Tibial nerve (tissue), 4 donors: ENCODE results near the gene NKD1. TPM values are rescaled to one million over a fixed set of nuclear protein-coding genes. Genes with fewer than 3 reads are reported as not detected.

ENCODE experiments used
- DNase-seq, 2 donors: peaks; one replicate each; pipeline ENCODE4 v3.0.0-alpha.2; 2019; ENCODE audit warnings: low spot score in 2 of 2
- H3K27ac ChIP-seq, 4 donors: fragments of 200-600 bp; sonication (generic) in 3 of 4; one replicate each; pipeline ENCODE4 v1.5.1; 2017 to 2019; ENCODE audit warnings: mild to moderate bottlenecking in 1 of 4
- H3K27me3 ChIP-seq, 2 donors: fragments of 200-600 bp; sonication (generic) in 1 of 2; one replicate each; pipeline versions ENCODE4 v1.5.1 to v1.6.0; 2017 to 2019
- H3K36me3 ChIP-seq, 3 donors: fragments of 200-600 bp; sonication (generic); one replicate each; pipeline ENCODE4 v1.5.1; 2018 to 2019
- H3K4me1 ChIP-seq, 4 donors: fragments of 200-600 bp; sonication (generic) in 3 of 4; one replicate each; pipeline ENCODE4 v1.5.1; 2017 to 2019
- H3K4me3 ChIP-seq, 4 donors: fragments of 200-600 bp; sonication (generic) in 3 of 4; one replicate each; pipeline ENCODE4 v1.5.1; 2017 to 2019; ENCODE audit warnings: mild to moderate bottlenecking in 1 of 4, moderate library complexity in 1 of 4
- H3K9me3 ChIP-seq, 4 donors: fragments of 200-600 bp; sonication (generic) in 3 of 4; one replicate each; pipeline ENCODE4 v1.5.1; 2017 to 2019
- CTCF ChIP-seq, 5 experiments: fragments of 200-600 bp in 3 of 5; fragments of 450-650 bp in 2 of 5; sonication (generic) in 3 of 5; IDR thresholded peaks; one replicate each; pipeline ENCODE4 v1.5.1; 2016 to 2019; ENCODE audit warnings: antibody characterized with exemption in 5 of 5, mild to moderate bottlenecking in 3 of 5, moderate library complexity in 2 of 5
- EP300 ChIP-seq, 2 donors: sonication (generic); formaldehyde crosslinking; IDR thresholded peaks; one replicate each; pipeline ENCODE4 v1.6.1; 2017; ENCODE audit warnings: antibody characterized with exemption in 2 of 2, mild to moderate bottlenecking in 1 of 2
- POLR2A ChIP-seq, 2 donors: fragments of 450-650 bp; IDR thresholded peaks; one replicate each; pipeline ENCODE4 v1.6.1; 2017; ENCODE audit warnings: antibody characterized with exemption in 2 of 2, mild to moderate bottlenecking in 2 of 2, moderate library complexity in 2 of 2
- WGBS, 2 donors: methylation state at CpG; one replicate each; pipeline ENCODE4 v1.1.5; 2018; 5-methylcytosine and 5-hydroxymethylcytosine counted together
- total RNA-seq, 4 donors: library from RNA; depleted of rRNA; stranded (reverse); fragments of >200 nt; gene quantifications; one replicate each; pipeline ENCODE4 v1.1.0, GENCODE V29; 2016

Gene NKD1
- total RNA-seq, 4 donors from 2014 or later = 20.1 to 92.4 (median 43.1) TPM

- Histone ChIP-seq H3K27ac (no peak overlapping the region), H3K4me1 (no peaks in the 10 kb centered on the region), H3K36me3 (no peaks in the 10 kb centered on the region), H3K27me3 (no peaks in the 10 kb centered on the region), H3K9me3 (peaks cover 0 to 7% (median 0%) of the 10 kb centered on the region in 4 donors), H3K4me3 (no peak overlapping the region)
- 92% methylated on average over 4 of the region's 4 CpGs for WGBS, 2 donors
- TF ChIP-seq POLR2A (IDR thresholded peaks at IDR 0.05) (no peak), CTCF (IDR thresholded peaks at IDR 0.05) (no peak), EP300 (IDR thresholded peaks at IDR 0.05) (no peak)
- no peak for DNase-seq
Observed at GRCh38 chr16:50506543-50506937, 41.7 kb upstream of the NKD1 start.

- H3K27me3 ChIP-seq = no peaks in the 10 kb centered on the region
- H3K36me3 ChIP-seq = no peaks in the 10 kb centered on the region
- no peaks in the 10 kb centered on the region for H3K4me1 ChIP-seq
- peaks cover 0 to 9% (median 0%) of the 10 kb centered on the region in 4 donors for H3K9me3 ChIP-seq
- no peak overlapping the region for H3K27ac ChIP-seq
- H3K4me3 ChIP-seq = no peak overlapping the region
- TF ChIP-seq CTCF (IDR thresholded peaks at IDR 0.05) = no peak
- DNase-seq = no peak
- 82 to 84% methylated on average over 3 of the region's 3 CpGs for WGBS, 2 donors
Observed at GRCh38 chr16:50507397-50507796, 40.8 kb upstream of the NKD1 start.

GRCh38 chr16:50509521-50510341 lies 38.5 kb upstream of the NKD1 start:
- WGBS, 2 donors = 63% methylated on average over 10 of the region's 10 CpGs
- Histone ChIP-seq H3K27ac (no peak overlapping the region), H3K36me3 (no peaks in the 10 kb centered on the region), H3K9me3 (peaks cover 0 to 31% (median 0%) of the 10 kb centered on the region in 4 donors), H3K27me3 (no peaks in the 10 kb centered on the region), H3K4me3 (no peak overlapping the region), H3K4me1 (no peaks in the 10 kb centered on the region)
- TF ChIP-seq POLR2A (IDR thresholded peaks at IDR 0.05) = no peak
- TF ChIP-seq CTCF (IDR thresholded peaks at IDR 0.05) = peak in 1 of 5 experiments; percentile 28
- no peak for TF ChIP-seq EP300 (IDR thresholded peaks at IDR 0.05)
- peak in 1 of 2 donors; percentile 14 for DNase-seq

GRCh38 chr16:50515218-50515617 lies 33.0 kb upstream of the NKD1 start:
- Histone ChIP-seq H3K4me3 (no peak overlapping the region), H3K27ac (no peak overlapping the region), H3K4me1 (no peaks in the 10 kb centered on the region), H3K9me3 (peaks cover 0 to 64% (median 0%) of the 10 kb centered on the region in 4 donors), H3K27me3 (no peaks in the 10 kb centered on the region), H3K36me3 (no peaks in the 10 kb centered on the region)
- 91 to 96% methylated on average over 1 of the region's 1 CpG for WGBS, 2 donors
- TF ChIP-seq EP300 (IDR thresholded peaks at IDR 0.05) = no peak
- no peak for DNase-seq

- no peak overlapping the region for H3K27ac ChIP-seq
- H3K4me3 ChIP-seq = no peak overlapping the region
- peaks cover 0 to 2% of the 10 kb centered on the region in 2 donors for H3K27me3 ChIP-seq
- DNase-seq = no peak
- no peaks in the 10 kb centered on the region for H3K36me3 ChIP-seq
- peaks cover 0 to 63% (median 0%) of the 10 kb centered on the region in 4 donors for H3K9me3 ChIP-seq
- no peak for TF ChIP-seq POLR2A (IDR thresholded peaks at IDR 0.05)
- TF ChIP-seq CTCF (IDR thresholded peaks at IDR 0.05) = no peak
- TF ChIP-seq EP300 (IDR thresholded peaks at IDR 0.05) = no peak
- no peaks in the 10 kb centered on the region for H3K4me1 ChIP-seq
Observed at GRCh38 chr16:50516401-50516800, 31.8 kb upstream of the NKD1 start.
